ENCODE results near the gene SEPHS1. TPM values are rescaled to one million over a fixed set of nuclear protein-coding genes. Genes with fewer than 3 reads are reported as not detected.

SEPHS1 gene
- total and polyA plus RNA-seq, 2 of the 8 experiments (the other 6 are each of a cell fraction or from before 2014, with no cell fraction given) = 270 to 683 TPM

- H2BK5ac ChIP-seq (ENCODE audit: low read depth, low read length) = no peak overlapping the region
- H2BK15ac ChIP-seq (ENCODE audit: low read length) = no peak overlapping the region
- peaks cover 21 to 50% (median 37%) of the 10 kb centered on the region in 4 experiments for H3K36me3 ChIP-seq (ENCODE audit: control insufficient read depth in 2 of 4, insufficient read depth in 4 of 4, low read length in 3 of 4)
- no peaks in the 10 kb centered on the region for H3K9me3 ChIP-seq (ENCODE audit: insufficient read depth in 2 of 2, low read depth in 1 of 2, low read length in 1 of 2)
- H3K14ac ChIP-seq (ENCODE audit: insufficient read length) = no peak overlapping the region
- no peak for DNase-seq (ENCODE audit: low read depth in 1 of 2, low spot score in 2 of 2)
- peaks cover 0 to 2% (median 0%) of the 10 kb centered on the region in 4 experiments; a peak in 1 of 7 replicates for H3K4me1 ChIP-seq (replicated peaks in 1 of 4; ENCODE audit: control insufficient read depth in 3 of 4, insufficient read depth in 4 of 4, low read length in 3 of 4)
- no peak overlapping the region for H2AFZ ChIP-seq (ENCODE audit: low read length)
- H2BK12ac ChIP-seq (ENCODE audit: low read depth, low read length) = no peak overlapping the region
- peaks cover 2% of the 10 kb centered on the region; the same call in 1 of the 2 replicates for H3K23me2 ChIP-seq (ENCODE audit: low read depth, low read length)
- H4K5ac ChIP-seq (ENCODE audit: insufficient read length, low read depth, low read length) = no peak overlapping the region
- H3K4ac ChIP-seq (replicated peaks; ENCODE audit: insufficient read length, low read depth, low read length) = no peak overlapping the region
- no peak overlapping the region for H3K4me2 ChIP-seq (ENCODE audit: insufficient read depth in 1 of 2, low read depth in 2 of 2, low read length in 2 of 2)
- H3K79me2 ChIP-seq (ENCODE audit: control insufficient read depth in 1 of 2, insufficient read depth in 2 of 2, low read length in 2 of 2) = no peaks in the 10 kb centered on the region
- H3K4me3 ChIP-seq (ENCODE audit: extremely low read depth in 1 of 4, insufficient read depth in 2 of 4, low read depth in 3 of 4, low read length in 4 of 4) = no peak overlapping the region
- no peak overlapping the region for H4K91ac ChIP-seq (replicated peaks; ENCODE audit: insufficient read length, low read length)
- H3K23ac ChIP-seq (ENCODE audit: insufficient read length) = no peak overlapping the region
- CTCF ChIA-PET (ENCODE audit: partially characterized antibody) = interaction anchor here (0.6 to 1.8 kb wide), 5 partner anchors 16 to 122 kb away, joined by 3 to 9 read pairs (median 4); no protein-coding TSS in a partner anchor
- H2BK120ac ChIP-seq (replicated peaks; ENCODE audit: low read depth, low read length) = no peak overlapping the region
- peaks cover 0 to 1% of the 10 kb centered on the region in 2 experiments for H4K20me1 ChIP-seq (replicated peaks in 1 of 2; ENCODE audit: control insufficient read depth in 1 of 2, insufficient read depth in 2 of 2, low read length in 2 of 2)
- no peak overlapping the region for H4K8ac ChIP-seq (ENCODE audit: extremely low read depth, insufficient read depth, low read length)
- H2AK5ac ChIP-seq (ENCODE audit: low read depth, low read length) = no peak overlapping the region
- H3K27ac ChIP-seq (ENCODE audit: low read depth, low read length) = no peak overlapping the region
- H3K18ac ChIP-seq (ENCODE audit: extremely low read depth, low read length) = no peak overlapping the region
- FAIRE-seq = no peak
- POLR2A ChIA-PET (ENCODE audit: partially characterized antibody) = interaction anchor here (0.6 to 1.4 kb wide), 6 partner anchors 8 to 31 kb away, joined by 3 to 7 read pairs (median 4); no protein-coding TSS in a partner anchor
- H3K56ac ChIP-seq (replicated peaks; ENCODE audit: insufficient read length, low read depth, low read length) = no peak overlapping the region
- WGBS, 2 experiments (ENCODE audit: extremely low coverage in 1 of 2, insufficient coverage in 1 of 2, insufficient read length in 1 of 2, insufficient replicate concordance in 2 of 2, low coverage in 1 of 2, low lambda C conversion rate in 2 of 2, missing lambda C conversion rate in 1 of 2) = 98% methylated on average over 7 of the region's 7 CpGs; no CpG with 5 or more reads in 1 of the 2 experiments
- no peak overlapping the region for H3K9ac ChIP-seq (replicated peaks in 1 of 4; ENCODE audit: extremely low read depth in 1 of 4, low read depth in 3 of 4, low read length in 3 of 4)
- TF ChIP-seq KDM1A (IDR thresholded peaks at IDR 0.05; ENCODE audit: borderline replicate concordance, low read length) (no peak), TBP (IDR thresholded peaks at IDR 0.05; ENCODE audit: low read depth, low read length) (no peak), SP2 (IDR thresholded peaks at IDR 0.05; ENCODE audit: low read length) (no peak), TAF7 (optimal IDR thresholded peaks at IDR 0.05; ENCODE audit: borderline replicate concordance, low read depth, low read length) (no peak), SP4 (IDR thresholded peaks at IDR 0.05; ENCODE audit: low read length) (no peak), BACH1 (IDR thresholded peaks at IDR 0.05; ENCODE audit: low read length) (no peak), RNF2 (IDR thresholded peaks at IDR 0.05; ENCODE audit: borderline replicate concordance, low read depth, low read length, missing control alignments, poor library complexity, severe bottlenecking) (no peak), SIRT6 (IDR thresholded peaks at IDR 0.05; ENCODE audit: low read length) (no peak)
- H2BK20ac ChIP-seq (ENCODE audit: low read length) = no peak overlapping the region
- H3K27me3 ChIP-seq (replicated peaks in 1 of 4; ENCODE audit: control insufficient read depth in 3 of 4, extremely low read depth in 1 of 4, insufficient read depth in 3 of 4, low read length in 3 of 4) = no peaks in the 10 kb centered on the region
- H3K79me1 ChIP-seq (ENCODE audit: low read depth, low read length) = no peaks in the 10 kb centered on the region
These were observed 28.9 kb downstream of the SEPHS1 start for GRCh38 chr10:13319166-13319565.

All from H1 (cell line).